Right lung (tissue), 5 donors: Measurements from ENCODE around the gene UCK1. TPM values are rescaled to one million over a fixed set of nuclear protein-coding genes. Genes with fewer than 3 reads are reported as not detected.
"Not testable (repeated sequence)": the region's sequence is repeated elsewhere in the genome, so short reads cannot be mapped to it uniquely, and the experiment has no call there.

Experiments used
- DNase-seq, 2 donors: peaks; one replicate each; pipeline ENCODE4 v3.0.0-alpha.2; 2013
- polyA plus RNA-seq, 5 donors: library from polyadenylated mRNA; unstranded; fragments of 120-200 nt; gene quantifications; one replicate each; pipeline versions ENCODE4 v1.2.1 to v1.2.3, GENCODE V29; 2013; ENCODE audit warnings: inconsistent platforms in 1 of 5, low replicate concordance in 1 of 5; ENCODE audit not compliant: insufficient read length in 5 of 5, insufficient read depth in 1 of 5

UCK1 gene
- polyA plus RNA-seq, 5 donors = 26.2 to 31.5 (median 30.2) TPM

GRCh38 chr9:131525643-131526565 lies 5.2 kb downstream of the UCK1 start:
- no peak for DNase-seq

DNA sequence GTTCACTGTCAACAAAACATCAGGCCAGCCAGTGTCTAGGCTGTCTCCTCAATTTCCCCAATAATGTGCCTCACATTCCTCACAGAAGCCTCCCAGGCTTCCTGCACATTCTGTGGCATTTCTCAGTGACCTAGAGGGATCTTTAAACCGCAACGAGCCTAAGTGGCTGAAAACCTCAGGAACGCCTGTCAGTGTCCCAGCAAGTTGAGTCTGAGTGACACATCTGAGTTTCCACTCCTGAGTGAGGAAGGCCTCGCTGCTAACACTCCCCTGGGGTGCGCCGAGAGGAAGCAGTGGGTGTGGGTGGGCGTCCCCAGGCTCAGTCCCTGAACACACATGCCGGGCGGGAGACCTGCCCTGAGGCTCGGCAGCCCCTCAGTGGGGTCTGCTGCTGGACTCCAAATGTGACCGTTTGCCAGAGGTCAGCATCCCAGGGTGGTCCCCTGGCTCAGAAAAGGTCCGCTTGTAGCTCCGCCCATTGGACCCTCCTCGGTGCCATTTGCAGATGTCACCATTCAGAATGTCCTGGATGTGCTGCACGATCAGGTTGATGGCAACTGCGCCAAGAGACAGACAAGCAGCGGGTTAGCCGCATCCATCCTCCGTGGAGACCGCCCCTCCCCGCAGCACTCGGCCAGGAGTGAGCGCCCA lies 6.3 kb downstream of the UCK1 start:
- no peak for DNase-seq

GRCh38 chr9:131523451-131524435 lies 7.3 kb downstream of the UCK1 start:
- DNase-seq = no peak

- no peak for DNase-seq
These were observed 8.0 kb downstream of the UCK1 start for GRCh38 chr9:131523086-131523388.

DNA sequence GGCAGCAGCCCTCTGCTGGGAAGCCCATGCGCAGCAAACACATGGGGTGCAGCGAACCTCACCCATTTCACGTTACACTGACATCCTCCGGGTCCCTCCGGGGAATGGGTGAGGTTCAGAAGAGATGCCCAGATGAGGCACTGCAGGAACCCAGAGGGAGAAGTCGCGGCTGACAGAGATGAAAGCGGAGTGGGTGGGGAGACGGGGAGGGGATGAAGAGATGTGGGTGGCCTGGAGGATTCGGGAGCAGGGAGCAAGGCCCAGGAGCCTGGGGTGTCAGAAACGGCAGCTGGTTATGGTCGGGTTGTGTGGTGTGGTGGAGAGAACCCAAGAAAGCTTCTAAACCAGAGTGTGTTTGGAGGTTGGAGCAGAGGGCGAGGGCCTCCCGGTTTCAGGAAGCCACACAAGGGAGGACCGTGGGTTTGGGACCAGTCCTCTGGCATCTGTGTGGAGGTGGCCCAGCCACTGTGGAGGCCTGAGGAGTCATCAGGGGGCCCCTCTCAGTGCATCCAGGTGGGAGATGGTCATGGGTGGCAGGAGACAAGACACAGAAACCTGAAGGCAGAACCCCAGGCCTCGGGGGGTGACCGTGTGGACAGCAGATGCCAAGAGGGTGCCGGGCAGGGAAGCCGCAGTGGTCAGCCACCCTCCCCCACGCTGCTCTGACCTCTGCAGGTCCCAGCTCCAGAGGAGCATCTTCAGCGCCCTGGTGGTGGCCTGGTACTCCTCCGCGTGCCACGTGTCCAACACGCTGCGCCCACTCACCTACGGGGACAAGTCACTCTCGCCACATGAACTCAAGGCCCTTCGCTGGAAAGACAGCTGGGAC lies 8.6 kb downstream of the UCK1 start:
- no peak for DNase-seq

DNA sequence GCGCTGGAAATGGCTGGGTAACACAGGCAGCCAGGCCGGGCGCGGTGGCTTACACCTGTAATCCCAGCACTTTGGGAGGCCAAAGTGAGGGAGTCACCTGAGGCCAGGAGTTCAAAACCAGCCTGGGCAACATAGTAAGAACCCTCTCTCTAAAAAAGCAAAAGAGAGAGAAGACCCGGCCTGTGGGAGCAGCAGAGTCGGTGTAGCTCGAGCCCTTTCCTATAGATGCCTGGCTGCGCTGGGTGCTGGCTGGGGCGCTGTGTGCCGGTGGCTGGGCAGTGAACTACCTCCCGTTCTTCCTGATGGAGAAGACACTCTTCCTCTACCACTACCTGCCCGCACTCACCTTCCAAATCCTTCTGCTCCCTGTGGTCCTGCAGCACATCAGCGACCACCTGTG lies 9.2 kb downstream of the UCK1 start:
- no peak for DNase-seq

DNA sequence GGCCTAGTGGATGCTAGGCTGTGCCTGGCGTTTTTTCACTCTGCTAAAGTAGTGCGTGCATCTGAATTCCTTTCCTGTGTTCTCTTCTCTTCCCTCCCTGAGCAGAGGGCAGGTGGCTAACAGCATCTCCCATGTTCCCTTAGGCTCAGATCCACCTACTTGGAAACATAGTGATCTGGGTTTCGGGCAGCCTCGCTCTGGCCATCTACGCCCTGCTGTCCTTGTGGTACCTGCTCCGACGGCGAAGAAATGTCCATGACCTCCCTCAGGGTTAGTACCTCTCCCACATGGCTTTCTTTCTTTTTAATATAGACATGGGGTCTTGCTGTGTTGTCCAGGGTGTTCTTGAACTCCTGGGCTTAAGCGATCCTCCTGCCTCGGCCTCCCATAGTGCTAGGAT lies 9.9 kb downstream of the UCK1 start:
- no peak for DNase-seq

DNA sequence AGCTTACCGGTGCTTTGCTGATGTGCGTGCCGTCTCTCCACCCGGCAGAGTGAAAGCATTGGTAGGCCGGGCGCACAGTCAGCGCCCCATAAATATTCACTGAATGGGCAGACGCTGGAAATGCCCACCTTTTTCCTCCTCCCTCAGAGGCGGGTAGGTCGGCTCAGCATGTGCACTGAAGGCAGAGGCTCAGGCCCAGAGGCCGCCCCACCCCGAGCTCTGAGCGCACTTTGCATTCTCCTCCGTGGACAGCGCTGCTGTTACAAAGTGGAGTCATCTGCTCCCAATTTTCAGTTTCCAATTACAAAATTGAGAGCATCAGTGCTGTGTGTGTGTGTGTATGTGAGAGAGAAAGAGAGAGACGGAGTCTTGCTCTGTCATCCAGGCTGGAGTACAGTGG lies 10.6 kb downstream of the UCK1 start:
- DNase-seq = no peak

DNA sequence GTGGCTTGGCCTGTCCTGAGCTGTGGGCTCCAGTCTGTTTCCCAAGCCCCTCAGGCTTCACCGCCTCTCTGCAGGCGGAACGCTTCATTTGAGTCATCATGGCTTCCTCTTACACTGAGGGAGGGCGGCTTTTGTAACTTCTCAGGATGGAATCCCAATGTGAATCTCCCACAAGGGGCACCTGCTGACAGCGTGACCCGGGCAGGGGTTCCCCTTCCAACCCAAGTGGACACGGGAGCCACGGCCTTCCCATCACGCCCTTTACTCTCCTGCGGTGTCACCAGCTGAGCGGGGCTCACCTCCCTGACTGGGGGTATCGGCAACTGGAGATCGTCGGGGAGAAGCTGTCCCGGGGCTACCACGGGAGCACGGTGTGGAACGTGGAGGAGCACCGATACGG lies 12.5 kb downstream of the UCK1 start:
- DNase-seq = no peak

DNA sequence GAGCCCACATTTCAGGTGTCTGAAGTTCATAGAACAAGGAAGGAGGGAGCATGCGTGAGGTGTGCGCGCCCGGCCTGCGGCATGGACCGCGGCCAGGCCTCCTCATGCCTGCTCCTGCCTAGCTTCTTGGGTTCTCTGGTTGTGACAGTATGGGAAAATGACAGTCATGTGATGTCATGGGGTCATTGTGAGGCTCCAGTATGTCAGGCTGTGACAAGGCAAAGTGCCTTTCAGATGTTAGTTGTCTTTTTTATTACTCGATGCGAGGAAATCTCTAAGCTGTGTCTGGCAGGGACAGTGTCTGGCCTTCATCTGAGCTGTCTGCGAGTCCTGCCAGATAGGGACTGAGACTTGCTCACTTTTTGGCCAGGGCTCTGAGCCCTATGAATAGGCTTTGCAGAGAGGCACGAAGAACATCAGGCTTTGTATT lies 13.3 kb downstream of the UCK1 start:
- no peak for DNase-seq

DNA sequence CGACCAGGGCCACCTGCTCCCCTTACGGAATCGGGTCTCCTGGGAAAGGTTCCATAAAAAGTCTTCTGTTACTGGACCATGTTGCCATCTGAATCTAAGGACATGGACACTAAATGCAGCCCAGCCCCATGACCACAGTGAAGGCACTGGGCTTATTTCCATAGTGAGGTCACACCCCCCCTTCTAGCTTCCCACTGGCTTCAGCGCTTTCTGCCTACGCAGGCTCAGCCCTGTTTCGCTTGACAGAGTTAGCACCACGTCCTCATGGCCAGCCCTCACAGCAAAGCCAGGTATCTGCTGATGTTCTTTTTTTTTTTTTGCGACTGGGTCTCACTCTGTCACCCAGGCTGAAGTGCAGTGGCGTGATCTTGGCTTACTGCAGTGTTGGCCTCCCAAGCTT lies 14.1 kb downstream of the UCK1 start:
- DNase-seq = no peak

- DNase-seq = no peak
These were observed 15.0 kb downstream of the UCK1 start for GRCh38 chr9:131516100-131516499.

DNA sequence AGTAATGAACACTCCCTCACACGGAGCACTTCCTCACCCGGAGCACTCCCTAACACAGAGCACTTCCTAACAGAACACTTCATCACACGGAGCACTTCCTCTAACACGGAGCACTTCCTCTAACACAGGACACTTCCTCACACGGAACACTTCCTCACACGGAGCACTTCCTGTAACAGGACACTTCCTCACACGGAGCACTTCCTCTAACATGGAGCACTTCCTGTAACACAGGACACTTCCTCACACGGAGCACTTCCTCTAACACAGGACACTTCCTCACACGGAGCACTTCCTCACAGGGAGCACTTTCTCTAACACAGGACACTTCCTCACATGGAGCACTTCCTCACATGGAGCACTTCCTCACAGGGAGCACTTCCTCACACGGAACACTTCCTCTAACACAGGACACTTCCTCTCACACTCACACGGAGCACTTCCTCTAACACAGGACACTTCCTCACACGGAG lies 15.5 kb downstream of the UCK1 start:
- DNase-seq = not testable (repeated sequence)

GRCh38 chr9:131513177-131513576 lies 17.9 kb downstream of the UCK1 start:
- DNase-seq = no peak

- DNase-seq = no peak
These were observed 19.2 kb downstream of the UCK1 start for GRCh38 chr9:131511880-131512279.

- DNase-seq = no peak
These were observed 19.6 kb downstream of the UCK1 start for GRCh38 chr9:131511416-131511815.

- no peak for DNase-seq
These were observed 26.1 kb downstream of the UCK1 start for GRCh38 chr9:131505012-131505411.

- DNase-seq = no peak
These were observed 27.2 kb downstream of the UCK1 start for GRCh38 chr9:131503626-131504465.

DNA sequence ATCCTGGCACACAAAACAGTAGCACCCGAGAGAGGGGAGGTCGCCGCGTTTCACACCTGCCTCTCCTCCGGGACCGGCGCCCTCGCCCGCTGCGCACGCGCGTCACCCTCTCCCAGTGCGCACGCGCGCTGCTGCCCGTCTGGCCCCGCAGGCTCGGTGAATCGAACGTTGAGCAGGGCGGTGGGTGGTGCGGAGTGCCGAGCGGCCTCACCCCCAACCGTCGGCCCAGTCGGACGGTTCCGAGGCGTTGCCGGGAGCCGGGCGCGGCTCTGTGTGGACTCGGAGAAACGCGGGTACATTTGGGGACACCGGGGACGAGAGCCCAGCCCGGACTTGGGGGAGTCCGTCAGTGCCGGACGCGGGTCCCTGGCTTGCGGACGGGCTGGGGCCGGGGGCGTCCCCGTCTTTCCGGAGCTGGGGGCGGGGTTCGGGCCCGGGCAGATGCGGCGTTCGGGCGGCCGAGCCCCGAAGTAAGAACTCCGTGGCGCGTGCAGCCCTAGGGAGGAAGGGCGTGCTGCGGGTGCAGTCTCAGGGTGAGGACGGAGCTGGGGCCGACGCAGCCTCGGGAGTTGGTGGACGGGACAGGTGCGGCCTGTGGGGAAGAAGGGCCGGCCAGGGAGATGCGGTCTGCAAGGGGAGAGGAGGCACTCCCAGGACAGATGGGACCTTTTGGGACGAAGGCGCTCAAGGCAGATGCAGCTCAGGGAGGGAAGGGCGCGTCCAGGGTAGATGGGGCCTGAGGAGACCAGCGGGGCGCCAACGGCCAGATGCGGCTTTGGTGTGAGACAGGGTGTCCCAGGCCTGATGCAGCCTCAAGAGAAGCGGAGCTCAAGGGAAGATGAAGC lies 28.1 kb downstream of the UCK1 start, which contains the start of gene POMT1:
TSS of gene POMT1 (plus strand) at position 138 of the 845 bp plus-strand sequence. CDS start 1,301 bp downstream, outside the sequence.
- DNase-seq = peak; percentile 81 to 83
